ENCODE measurements around the gene ATXN10.

DNA sequence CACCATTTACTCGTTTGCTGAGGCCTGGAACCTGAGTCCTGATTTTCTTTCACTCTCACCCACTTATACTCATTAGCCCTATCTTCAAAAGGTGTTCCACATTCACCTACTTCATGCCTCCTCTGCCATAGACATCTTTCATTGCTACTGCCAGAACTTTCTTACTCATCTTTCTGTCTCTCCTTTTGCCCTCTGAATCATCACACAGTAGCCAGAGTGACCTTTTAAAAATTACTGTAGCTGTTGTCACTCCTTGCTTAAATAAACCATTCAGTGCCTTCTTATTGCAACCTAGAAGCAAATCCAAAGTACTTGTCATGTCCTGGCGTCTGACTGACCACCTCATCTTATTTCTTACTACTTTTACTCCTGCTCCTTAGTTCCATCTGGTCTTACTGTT is 38.2 kb downstream of the ATXN10 start:
- TF ChIP-seq, protein P1, sequence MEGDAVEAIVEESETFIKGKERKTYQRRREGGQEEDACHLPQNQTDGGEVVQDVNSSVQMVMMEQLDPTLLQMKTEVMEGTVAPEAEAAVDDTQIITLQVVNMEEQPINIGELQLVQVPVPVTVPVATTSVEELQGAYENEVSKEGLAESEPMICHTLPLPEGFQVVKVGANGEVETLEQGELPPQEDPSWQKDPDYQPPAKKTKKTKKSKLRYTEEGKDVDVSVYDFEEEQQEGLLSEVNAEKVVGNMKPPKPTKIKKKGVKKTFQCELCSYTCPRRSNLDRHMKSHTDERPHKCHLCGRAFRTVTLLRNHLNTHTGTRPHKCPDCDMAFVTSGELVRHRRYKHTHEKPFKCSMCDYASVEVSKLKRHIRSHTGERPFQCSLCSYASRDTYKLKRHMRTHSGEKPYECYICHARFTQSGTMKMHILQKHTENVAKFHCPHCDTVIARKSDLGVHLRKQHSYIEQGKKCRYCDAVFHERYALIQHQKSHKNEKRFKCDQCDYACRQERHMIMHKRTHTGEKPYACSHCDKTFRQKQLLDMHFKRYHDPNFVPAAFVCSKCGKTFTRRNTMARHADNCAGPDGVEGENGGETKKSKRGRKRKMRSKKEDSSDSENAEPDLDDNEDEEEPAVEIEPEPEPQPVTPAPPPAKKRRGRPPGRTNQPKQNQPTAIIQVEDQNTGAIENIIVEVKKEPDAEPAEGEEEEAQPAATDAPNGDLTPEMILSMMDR (IDR thresholded peaks at IDR 0.05; ENCODE audit: borderline replicate concordance, extremely low read depth, low read length, poor library complexity, severe bottlenecking) = no peak
- no peak for TF ChIP-seq EZH2 (IDR thresholded peaks at IDR 0.05; ENCODE audit: borderline replicate concordance, low read depth, low read length, severe bottlenecking)
